ENCODE measurements around the gene HIPK4.
"Not testable (repeated sequence)": the region's sequence is repeated elsewhere in the genome, so short reads cannot be mapped to it uniquely, and the experiment has no call there.

HIPK4 gene

DNA sequence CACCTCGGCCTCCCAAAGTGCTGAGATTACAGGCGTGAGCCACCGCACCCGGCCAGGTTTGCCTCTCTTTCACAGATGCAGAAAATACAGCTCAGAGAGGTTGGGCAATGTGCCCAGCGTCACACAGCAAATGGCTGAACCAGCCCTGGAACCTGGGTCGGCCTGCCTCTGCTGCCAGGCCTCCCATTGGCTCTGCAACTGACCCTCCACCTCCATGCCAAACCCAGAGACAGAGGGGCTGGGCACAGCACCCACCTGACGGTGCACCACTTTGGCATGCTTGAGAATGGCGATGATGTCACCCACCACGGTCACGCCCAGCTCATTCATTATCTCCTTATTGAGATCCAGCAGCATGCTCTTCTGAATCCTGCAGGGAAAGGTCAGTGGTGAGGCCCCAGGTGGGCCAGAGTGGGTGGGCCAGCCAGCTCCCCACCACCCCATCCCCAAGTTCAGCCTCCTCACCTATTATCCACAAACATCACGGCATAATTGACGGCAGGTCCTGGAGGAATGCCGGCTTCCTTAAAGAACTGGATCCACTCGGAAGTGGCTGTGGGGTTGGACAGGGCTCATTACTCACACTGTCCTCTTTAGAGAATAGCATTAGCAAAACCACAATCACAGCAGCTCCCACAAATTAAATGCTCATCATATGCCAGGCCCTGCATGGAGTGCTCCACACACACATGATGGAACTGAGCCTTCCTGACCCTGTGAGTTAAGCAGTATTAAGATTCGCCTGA, 54.0 kb downstream of the HIPK4 start:
- DNase-seq, result no peak

DNA sequence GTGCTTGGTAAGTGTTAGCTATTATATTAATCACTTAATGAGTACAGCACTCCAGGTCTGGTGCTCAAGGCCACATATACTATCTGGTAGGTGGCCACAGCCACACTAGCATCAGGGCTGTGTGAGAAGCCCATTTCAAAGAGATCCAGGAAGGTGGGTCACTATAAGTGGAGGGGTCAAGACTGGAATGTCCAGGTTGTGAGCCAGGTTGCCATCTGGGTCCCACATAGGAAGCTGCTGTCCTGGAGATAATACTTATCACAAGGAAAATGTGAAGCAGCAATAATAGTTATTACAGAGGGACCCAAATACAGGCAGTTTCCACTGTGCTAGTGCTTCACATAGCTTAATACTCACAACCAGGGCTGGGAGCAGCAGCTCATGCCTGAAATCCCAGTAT, 54.9 kb downstream of the HIPK4 start:
- no peak for DNase-seq

GRCh38 chr19:40333083-40333482, 56.9 kb downstream of the HIPK4 start:
- DNase-seq, result not testable (repeated sequence)

- DNase-seq, result no peak
Measured at GRCh38 chr19:40332669-40333068, 57.3 kb downstream of the HIPK4 start.

DNA sequence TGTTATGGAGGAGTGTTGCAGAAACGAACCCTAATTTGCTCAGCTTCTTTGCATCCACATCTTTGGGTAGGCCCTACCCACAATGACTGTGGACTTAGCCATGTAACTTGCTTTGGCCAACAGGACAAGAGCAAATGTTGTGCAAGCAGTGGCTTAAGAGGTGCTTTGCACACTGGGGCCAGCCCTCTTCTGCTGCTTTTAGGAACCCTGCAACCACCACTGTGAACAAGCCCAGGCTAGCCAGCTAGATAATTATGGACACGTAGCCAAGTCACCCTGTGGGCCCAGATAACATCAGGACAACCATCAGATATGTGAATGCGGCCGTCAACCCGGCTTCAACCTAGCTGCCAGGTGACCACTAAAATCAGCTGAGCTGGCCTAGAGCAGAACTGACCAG, 58.9 kb downstream of the HIPK4 start:
- no peak for DNase-seq

Measured in DMS79 treated with DMSO at 0.1 percent for 48 hours (cell line).